Measurements from ENCODE around the gene C2orf76.

The C2orf76 gene

GRCh38 chr2:119282996-119283511 lies 83.6 kb downstream of the C2orf76 start:
- no peak overlapping the region for H3K27ac ChIP-seq (ENCODE audit: low read length)
- H3K4me2 ChIP-seq (ENCODE audit: insufficient read depth, low read length), result no peak overlapping the region
- H3K9me3 ChIP-seq (ENCODE audit: insufficient read depth, low read length, severe bottlenecking), result no peaks in the 10 kb centered on the region

GRCh38 chr2:119282146-119282995 lies 84.3 kb downstream of the C2orf76 start:
- Histone ChIP-seq H3K79me2 (ENCODE audit: insufficient read depth, low read length) (no peaks in the 10 kb centered on the region), H3K4me3 (ENCODE audit: low read depth in 1 of 2, low read length in 2 of 2) (no peak overlapping the region), H3K9ac (ENCODE audit: low read depth, low read length) (no peak overlapping the region), H4K20me1 (ENCODE audit: insufficient read depth, low read length) (no peaks in the 10 kb centered on the region), H3K4me1 (ENCODE audit: insufficient read depth, low read length) (no peaks in the 10 kb centered on the region), H2AFZ (ENCODE audit: low read depth, low read length) (no peak overlapping the region), H3K9me3 (ENCODE audit: insufficient read depth, low read length, severe bottlenecking) (no peaks in the 10 kb centered on the region), H3K36me3 (ENCODE audit: insufficient read depth, low read length) (no peaks in the 10 kb centered on the region), H3K27me3 (ENCODE audit: insufficient read depth, low read length, poor library complexity) (no peaks in the 10 kb centered on the region), H3K27ac (ENCODE audit: low read length) (no peak overlapping the region), H3K4me2 (ENCODE audit: insufficient read depth, low read length) (no peak overlapping the region)
- ATAC-seq (ENCODE audit: insufficient read depth, low read depth), result no peak
- DNase-seq, result no peak
- no peak for TF ChIP-seq EZH2 (IDR thresholded peaks at IDR 0.05; ENCODE audit: borderline replicate concordance, low read depth, low read length, severe bottlenecking)
- TF ChIP-seq, protein P1, sequence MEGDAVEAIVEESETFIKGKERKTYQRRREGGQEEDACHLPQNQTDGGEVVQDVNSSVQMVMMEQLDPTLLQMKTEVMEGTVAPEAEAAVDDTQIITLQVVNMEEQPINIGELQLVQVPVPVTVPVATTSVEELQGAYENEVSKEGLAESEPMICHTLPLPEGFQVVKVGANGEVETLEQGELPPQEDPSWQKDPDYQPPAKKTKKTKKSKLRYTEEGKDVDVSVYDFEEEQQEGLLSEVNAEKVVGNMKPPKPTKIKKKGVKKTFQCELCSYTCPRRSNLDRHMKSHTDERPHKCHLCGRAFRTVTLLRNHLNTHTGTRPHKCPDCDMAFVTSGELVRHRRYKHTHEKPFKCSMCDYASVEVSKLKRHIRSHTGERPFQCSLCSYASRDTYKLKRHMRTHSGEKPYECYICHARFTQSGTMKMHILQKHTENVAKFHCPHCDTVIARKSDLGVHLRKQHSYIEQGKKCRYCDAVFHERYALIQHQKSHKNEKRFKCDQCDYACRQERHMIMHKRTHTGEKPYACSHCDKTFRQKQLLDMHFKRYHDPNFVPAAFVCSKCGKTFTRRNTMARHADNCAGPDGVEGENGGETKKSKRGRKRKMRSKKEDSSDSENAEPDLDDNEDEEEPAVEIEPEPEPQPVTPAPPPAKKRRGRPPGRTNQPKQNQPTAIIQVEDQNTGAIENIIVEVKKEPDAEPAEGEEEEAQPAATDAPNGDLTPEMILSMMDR (IDR thresholded peaks at IDR 0.05; ENCODE audit: borderline replicate concordance, extremely low read depth, low read length, poor library complexity, severe bottlenecking), result no peak

More at GRCh38 chr2:119282996-119283511, 83.6 kb downstream of the C2orf76 start:
- no peak for DNase-seq
- no peak for ATAC-seq (ENCODE audit: insufficient read depth, low read depth)
- Histone ChIP-seq H3K4me1 (ENCODE audit: insufficient read depth, low read length) (no peaks in the 10 kb centered on the region), H3K36me3 (ENCODE audit: insufficient read depth, low read length) (no peaks in the 10 kb centered on the region), H3K27me3 (ENCODE audit: insufficient read depth, low read length, poor library complexity) (no peaks in the 10 kb centered on the region), H4K20me1 (ENCODE audit: insufficient read depth, low read length) (no peaks in the 10 kb centered on the region), H3K4me3 (ENCODE audit: low read depth in 1 of 2, low read length in 2 of 2) (no peak overlapping the region), H3K79me2 (ENCODE audit: insufficient read depth, low read length) (no peaks in the 10 kb centered on the region), H3K9ac (ENCODE audit: low read depth, low read length) (no peak overlapping the region), H2AFZ (ENCODE audit: low read depth, low read length) (no peak overlapping the region)
- TF ChIP-seq, protein P1 (IDR thresholded peaks at IDR 0.05; ENCODE audit: borderline replicate concordance, extremely low read depth, low read length, poor library complexity, severe bottlenecking), result no peak
- no peak for TF ChIP-seq EZH2 (IDR thresholded peaks at IDR 0.05; ENCODE audit: borderline replicate concordance, low read depth, low read length, severe bottlenecking)

DNA sequence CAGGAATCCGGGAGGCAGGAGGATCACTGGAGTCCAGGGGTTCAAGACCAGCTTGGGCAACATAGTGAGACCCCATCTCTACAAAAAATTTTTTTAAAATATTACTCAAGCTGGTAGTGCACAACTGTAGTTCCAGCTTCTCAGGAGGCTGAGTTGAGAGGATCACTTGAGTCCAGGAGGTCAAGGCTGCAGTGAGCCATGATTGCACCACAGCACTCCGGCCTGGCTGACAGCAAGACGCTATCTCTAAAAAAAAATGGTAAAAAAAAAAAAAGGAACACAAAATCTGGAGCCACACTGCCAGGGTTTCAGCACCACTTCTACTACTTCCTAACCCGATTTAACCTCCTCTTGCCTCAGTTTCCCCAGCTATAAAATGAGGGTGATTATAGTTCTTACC lies 86.0 kb downstream of the C2orf76 start:
- H3K36me3 ChIP-seq (ENCODE audit: insufficient read depth, low read length), result no peaks in the 10 kb centered on the region
- peaks cover 3% of the 10 kb centered on the region for H3K27me3 ChIP-seq (ENCODE audit: insufficient read depth, low read length, poor library complexity)
- H3K4me3 ChIP-seq (ENCODE audit: low read depth in 1 of 2, low read length in 2 of 2), result no peak overlapping the region
- H3K9me3 ChIP-seq (ENCODE audit: insufficient read depth, low read length, severe bottlenecking), result no peaks in the 10 kb centered on the region
- ATAC-seq (ENCODE audit: insufficient read depth, low read depth) (no peak), DNase-seq (no peak)
- TF ChIP-seq EZH2 (IDR thresholded peaks at IDR 0.05; ENCODE audit: borderline replicate concordance, low read depth, low read length, severe bottlenecking), result no peak
- TF ChIP-seq, protein P1 (IDR thresholded peaks at IDR 0.05; ENCODE audit: borderline replicate concordance, extremely low read depth, low read length, poor library complexity, severe bottlenecking), result no peak
- no peak overlapping the region for H3K27ac ChIP-seq (ENCODE audit: low read length)
- H3K9ac ChIP-seq (ENCODE audit: low read depth, low read length), result no peak overlapping the region
- H2AFZ ChIP-seq (ENCODE audit: low read depth, low read length), result no peak overlapping the region
- no peaks in the 10 kb centered on the region for H3K79me2 ChIP-seq (ENCODE audit: insufficient read depth, low read length)
- H4K20me1 ChIP-seq (ENCODE audit: insufficient read depth, low read length), result no peaks in the 10 kb centered on the region
- no peak overlapping the region for H3K4me2 ChIP-seq (ENCODE audit: insufficient read depth, low read length)
- H3K4me1 ChIP-seq (ENCODE audit: insufficient read depth, low read length), result no peaks in the 10 kb centered on the region
